DOHH2 (cell line): ENCODE measurements around the gene KEL.

Source experiments
- CTCF ChIP-seq: fragments of 200-600 bp; sonication (generic); IDR thresholded peaks from one replicate; pipeline ENCODE4 v1.5.1; 2014; ENCODE audit warnings: antibody characterized with exemption, mild to moderate bottlenecking, low read depth, low read length; ENCODE audit not compliant: poor library complexity, severe bottlenecking
- EZH2phosphoT487 ChIP-seq: fragments of 200-600 bp; sonication (generic); IDR thresholded peaks from 2 replicates; pipeline ENCODE4 v1.6.1; 2017; ENCODE audit warnings: borderline replicate concordance, mild to moderate bottlenecking, antibody characterized with exemption, low read length, moderate library complexity, mixed read lengths

DNA sequence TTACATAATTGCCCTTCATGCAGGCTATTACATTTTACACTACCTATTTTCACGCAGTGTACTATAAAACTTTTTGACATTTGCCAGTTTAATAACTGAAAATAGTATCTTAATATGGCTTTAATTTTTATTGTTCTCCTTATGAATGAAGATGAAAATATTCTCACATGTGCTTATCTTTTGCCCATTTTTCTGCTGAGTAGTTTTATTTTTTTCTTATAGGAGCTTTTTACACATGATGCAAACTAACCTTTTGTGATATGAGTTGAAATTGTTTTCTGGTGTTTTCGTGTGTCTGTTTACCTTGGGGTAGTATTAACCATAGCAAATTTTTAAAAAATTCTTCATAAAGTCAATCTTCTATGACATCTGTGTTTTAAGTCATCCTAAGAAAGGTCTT is 38.5 kb upstream of the KEL start:
- TF ChIP-seq CTCF = no peak
- TF ChIP-seq EZH2phosphoT487 = no peak
